Stimulated activated memory B cell treated with anti-CD40 and anti-IgM and Interleukin-4, amounts not matched to agents 10 μg/mL and 1 μg/mL and 100 μg/mL, for 72 hours (primary cell): ENCODE data around the gene C3.
"Not testable (repeated sequence)": the region's sequence is repeated elsewhere in the genome, so short reads cannot be mapped to it uniquely, and the experiment has no call there.

Experiments
- ATAC-seq: fragments of 150-1000 bp; cut with Tn5 transposase; 2 replicates; pipeline ENCODE4 v1.10.0; 2021
- H3K27ac Mint-ChIP-seq: one replicate; pipeline ENCODE4 v1.8.0; 2022; ENCODE audit warnings: mild to moderate bottlenecking, mixed read lengths
- H3K27me3 Mint-ChIP-seq: one replicate; pipeline ENCODE4 v1.8.0; 2022; ENCODE audit warnings: mixed read lengths
- H3K36me3 Mint-ChIP-seq: one replicate; pipeline ENCODE4 v1.8.0; 2022; ENCODE audit warnings: mixed read lengths
- H3K4me1 Mint-ChIP-seq: one replicate; pipeline ENCODE4 v1.8.0; 2022; ENCODE audit warnings: mixed read lengths
- H3K4me3 Mint-ChIP-seq: one replicate; pipeline ENCODE4 v1.8.0; 2022; ENCODE audit warnings: mild to moderate bottlenecking, moderate library complexity, mixed read lengths
- H3K9me3 Mint-ChIP-seq: one replicate; pipeline ENCODE4 v1.8.0; 2022; ENCODE audit warnings: mixed read lengths

C3 gene

DNA sequence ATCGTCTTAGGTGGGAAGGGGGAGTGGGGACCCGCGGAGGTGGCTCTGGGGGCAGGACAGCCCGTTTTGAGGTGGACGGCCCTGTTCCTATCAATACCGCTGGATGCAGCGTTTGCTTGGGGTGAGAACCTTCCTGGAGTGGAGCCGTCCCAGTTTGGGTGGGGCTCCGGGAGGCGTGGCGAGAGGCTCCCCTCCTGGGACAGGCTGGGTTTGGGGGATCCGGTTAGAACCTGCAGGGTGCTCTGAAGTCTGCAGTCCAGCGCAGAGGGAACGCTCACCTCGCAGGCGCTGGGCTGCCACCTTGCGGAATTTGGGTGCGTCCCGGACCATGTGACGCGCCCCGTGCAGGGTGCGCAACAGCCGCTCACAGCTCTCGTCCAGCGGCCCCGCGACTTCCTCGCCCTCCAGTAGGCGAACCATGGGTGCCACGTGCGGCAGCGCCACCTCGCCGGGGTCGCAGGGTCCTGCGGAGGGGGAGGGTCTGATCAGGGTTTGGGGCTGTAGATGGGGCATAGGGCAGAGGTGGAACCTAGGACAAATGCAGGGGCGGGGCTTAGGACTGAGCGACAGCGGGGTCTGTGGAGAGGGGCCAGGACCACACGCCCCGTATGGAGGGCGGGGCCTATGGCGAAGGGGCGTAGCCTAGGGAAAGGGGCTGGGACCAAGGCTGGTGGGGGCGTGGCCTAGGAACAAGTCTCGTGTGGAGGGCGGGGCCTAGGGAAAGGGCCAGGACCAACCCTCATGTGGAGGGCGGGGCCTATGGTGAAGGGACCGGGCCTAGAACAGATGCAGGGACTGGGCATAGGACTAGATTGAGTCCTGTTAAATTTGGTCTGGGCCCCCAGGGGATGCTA, 33.0 kb upstream of the C3 start:
- ATAC-seq: peak; percentile 94
- H3K27me3 Mint-ChIP-seq: no peaks in the 10 kb centered on the region
- H3K4me1 Mint-ChIP-seq: peaks cover 40% of the 10 kb centered on the region
- no peaks in the 10 kb centered on the region for H3K9me3 Mint-ChIP-seq
- H3K4me3 Mint-ChIP-seq: peak overlapping the region; percentile 95
- H3K36me3 Mint-ChIP-seq: peaks cover 53% of the 10 kb centered on the region
- peak overlapping the region; percentile 96 for H3K27ac Mint-ChIP-seq

DNA sequence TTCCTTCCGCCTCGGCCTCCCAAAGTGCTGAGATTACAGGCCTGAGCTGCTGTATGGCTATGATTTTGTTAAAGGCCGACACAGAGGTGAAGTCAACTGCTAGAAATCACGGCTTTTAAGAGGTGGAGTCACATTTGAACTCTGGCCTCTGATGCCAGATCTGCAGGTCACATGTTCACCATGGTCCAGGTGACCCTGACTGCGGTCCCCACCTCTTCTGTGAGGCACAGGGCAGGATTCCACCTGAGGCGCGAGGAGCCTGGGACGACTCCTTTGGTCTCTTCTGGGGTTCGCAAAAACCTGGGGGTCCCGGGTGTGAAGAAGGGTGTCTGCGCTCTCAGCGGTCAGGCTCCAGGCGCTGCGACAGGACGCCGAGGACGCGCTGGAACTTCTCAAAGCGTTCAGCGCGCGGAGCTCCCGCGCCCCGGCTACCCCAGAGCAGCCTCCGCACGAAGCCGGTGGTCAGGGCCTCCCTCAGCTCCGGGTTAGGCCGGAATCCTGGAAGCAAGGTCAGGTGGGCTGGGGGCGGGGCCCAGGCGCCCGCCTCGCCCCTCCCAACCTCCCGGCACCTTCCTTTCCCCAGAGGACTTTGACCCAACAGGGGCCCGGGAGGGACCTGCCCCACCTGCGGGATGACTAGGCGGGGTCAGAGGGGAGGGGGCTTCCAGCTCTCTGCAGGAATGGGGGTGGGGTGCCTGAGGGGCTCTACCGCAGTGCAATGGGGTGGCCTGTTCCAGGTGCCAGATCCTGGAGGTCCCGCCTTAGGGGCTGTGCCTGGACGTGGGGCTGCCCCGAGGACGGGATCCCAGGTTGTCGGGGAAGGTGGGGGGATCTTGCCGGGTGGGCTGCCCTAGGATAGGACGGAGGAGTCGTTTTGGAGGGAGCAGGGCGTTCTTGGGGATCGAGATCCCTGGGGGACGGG, 32.1 kb upstream of the C3 start:
- Mint-ChIP-seq H3K4me1 (peaks cover 33% of the 10 kb centered on the region), H3K9me3 (no peaks in the 10 kb centered on the region), H3K4me3 (peak overlapping the region; percentile 95), H3K27ac (peak overlapping the region; percentile 96), H3K27me3 (no peaks in the 10 kb centered on the region), H3K36me3 (peaks cover 54% of the 10 kb centered on the region)
- ATAC-seq: no peak

DNA sequence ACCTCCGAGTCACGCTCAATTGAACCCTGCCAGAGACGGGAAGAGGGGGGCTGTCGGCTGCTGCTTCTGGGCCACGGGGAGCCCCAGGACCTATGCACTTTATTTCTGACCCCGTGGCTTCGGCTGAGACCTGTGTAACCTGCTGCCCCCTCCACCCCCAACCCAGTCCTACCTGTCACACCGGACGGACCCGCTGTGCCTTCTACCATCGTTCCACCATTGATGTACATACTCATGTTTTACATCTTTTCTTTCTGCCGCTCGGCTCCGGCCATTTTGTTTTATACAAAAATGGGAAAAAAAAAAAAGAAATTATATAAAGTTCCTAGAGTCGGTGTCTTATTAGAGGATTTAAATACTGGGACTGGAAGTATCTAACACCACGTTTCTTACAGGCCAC, 30.7 kb upstream of the C3 start:
- no peak overlapping the region for H3K27ac Mint-ChIP-seq
- H3K27me3 Mint-ChIP-seq: no peaks in the 10 kb centered on the region
- no peaks in the 10 kb centered on the region for H3K9me3 Mint-ChIP-seq
- H3K4me3 Mint-ChIP-seq: no peak overlapping the region
- ATAC-seq: no peak
- peaks cover 62% of the 10 kb centered on the region for H3K36me3 Mint-ChIP-seq
- H3K4me1 Mint-ChIP-seq: peaks cover 24% of the 10 kb centered on the region

DNA sequence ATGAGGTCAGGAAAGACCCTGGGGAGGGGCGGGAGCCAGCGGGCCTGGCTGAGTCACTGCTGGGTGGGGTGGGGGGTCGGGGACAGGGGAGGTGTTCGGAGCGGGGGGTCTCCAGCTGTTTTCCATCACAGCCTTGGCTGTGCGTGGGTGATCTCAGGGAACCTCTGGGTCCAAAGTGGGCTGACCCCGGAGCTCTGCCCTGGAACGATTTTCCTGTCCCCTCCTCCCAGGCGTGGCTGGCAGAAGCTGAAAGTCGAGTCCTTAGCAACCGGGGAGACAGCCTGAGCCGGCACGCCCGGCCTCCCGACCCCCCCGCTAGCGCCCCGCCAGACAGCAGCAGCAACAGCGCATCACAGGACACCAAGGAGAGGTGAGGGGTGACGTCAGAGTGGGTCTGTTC, 29.6 kb upstream of the C3 start:
- no peak for ATAC-seq
- no peak overlapping the region for H3K4me3 Mint-ChIP-seq
- H3K27me3 Mint-ChIP-seq: no peaks in the 10 kb centered on the region
- peaks cover 29% of the 10 kb centered on the region for H3K4me1 Mint-ChIP-seq
- H3K9me3 Mint-ChIP-seq: no peaks in the 10 kb centered on the region
- H3K36me3 Mint-ChIP-seq: peaks cover 73% of the 10 kb centered on the region
- H3K27ac Mint-ChIP-seq: peak overlapping the region; percentile 17

DNA sequence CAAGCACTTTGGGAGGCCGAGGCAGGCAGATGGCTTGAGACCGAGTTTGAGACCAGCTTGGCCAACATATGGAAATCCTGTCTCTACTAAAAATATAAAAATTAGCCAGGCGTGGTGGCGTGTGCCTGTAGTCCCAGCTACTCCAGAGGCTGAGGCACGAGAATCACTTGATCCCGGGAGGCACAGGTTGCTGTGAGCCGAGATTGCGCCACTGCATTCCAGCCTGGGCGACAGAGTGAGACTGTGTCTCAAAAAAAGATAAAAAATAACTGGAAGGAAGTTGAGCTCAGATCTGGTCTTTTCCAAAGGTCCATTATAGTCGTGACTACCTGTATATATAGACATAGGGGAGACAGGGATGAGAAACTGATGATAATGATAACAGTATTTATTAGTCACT, 28.1 kb upstream of the C3 start:
- not testable (repeated sequence) for ATAC-seq, H3K27ac Mint-ChIP-seq, H3K9me3 Mint-ChIP-seq, H3K27me3 Mint-ChIP-seq, H3K4me3 Mint-ChIP-seq
- Mint-ChIP-seq H3K4me1 (peaks cover 24% of the 10 kb centered on the region), H3K36me3 (peaks cover 74% of the 10 kb centered on the region)

DNA sequence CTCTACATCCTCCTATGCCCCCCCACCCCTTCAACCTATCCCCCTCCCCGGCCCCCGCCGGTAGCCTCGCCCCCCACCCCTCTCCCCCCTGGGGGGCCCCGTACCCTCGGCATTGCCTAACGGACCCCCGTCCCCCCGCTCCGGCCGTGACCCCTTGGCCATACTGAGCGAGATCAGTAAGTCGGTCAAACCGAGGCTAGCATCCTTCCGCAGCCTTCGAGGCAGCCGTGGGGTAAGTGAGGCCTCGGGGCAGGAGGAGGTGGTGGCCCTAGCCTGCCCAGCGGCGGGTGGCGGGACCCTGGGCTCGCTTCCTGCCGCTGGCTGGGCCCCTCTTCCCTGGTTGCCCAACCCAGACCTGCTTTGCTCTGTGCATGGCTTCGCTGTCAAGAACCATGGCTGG, 25.5 kb upstream of the C3 start:
- no peak overlapping the region for H3K4me3 Mint-ChIP-seq
- H3K36me3 Mint-ChIP-seq: peaks cover 75% of the 10 kb centered on the region

DNA sequence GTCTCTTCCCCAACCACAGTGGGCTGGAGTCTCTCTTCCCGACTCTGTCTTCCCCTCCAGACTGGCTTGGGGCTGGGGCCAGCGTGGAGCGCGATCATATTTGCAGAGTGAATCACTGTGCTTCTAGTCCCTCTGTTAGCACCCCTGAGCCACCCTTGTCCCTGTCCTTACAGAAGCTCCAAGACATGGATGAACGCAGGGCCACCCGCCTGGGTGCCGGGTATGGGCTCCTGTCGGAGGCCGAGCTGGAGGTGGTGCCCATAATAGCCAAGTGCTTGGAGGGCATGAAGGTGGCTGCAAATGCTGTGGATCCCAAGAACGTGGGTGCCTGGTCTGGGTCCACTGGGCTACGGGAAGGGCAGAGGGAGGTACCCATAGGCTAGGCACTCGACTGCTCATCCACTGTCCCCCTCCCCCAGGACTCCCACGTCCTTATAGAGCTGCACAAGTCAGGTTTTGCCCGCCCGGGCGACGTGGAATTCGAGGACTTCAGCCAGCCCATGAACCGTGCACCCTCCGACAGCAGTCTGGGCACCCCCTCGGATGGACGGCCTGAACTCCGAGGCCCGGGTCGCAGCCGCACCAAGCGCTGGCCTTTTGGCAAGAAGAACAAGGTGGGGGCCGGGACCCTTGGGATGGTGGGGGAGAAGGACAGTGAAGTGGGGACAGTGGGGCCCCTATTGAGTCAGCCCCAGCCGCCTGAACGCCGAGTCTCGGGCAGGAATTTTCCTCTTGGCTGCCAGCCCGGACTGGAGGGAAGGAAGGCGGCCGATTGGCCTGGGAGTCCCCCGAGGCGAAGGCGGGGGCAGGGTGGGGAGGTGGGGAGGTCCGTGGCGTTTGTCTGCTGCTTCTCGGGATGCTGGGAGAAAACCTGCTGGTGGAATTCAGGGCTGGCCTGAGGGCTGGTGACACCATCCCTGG, 24.2 kb upstream of the C3 start:
- Mint-ChIP-seq H3K27ac (peak overlapping the region; percentile 56), H3K9me3 (no peaks in the 10 kb centered on the region), H3K4me1 (peaks cover 21% of the 10 kb centered on the region), H3K4me3 (no peak overlapping the region), H3K27me3 (no peaks in the 10 kb centered on the region), H3K36me3 (peaks cover 63% of the 10 kb centered on the region)
- no peak for ATAC-seq

More for the DNA sequence above, 25.5 kb upstream of the C3 start:
- Mint-ChIP-seq H3K27ac (no peak overlapping the region), H3K27me3 (no peaks in the 10 kb centered on the region), H3K4me1 (peaks cover 19% of the 10 kb centered on the region), H3K9me3 (no peaks in the 10 kb centered on the region)
- ATAC-seq: no peak

DNA sequence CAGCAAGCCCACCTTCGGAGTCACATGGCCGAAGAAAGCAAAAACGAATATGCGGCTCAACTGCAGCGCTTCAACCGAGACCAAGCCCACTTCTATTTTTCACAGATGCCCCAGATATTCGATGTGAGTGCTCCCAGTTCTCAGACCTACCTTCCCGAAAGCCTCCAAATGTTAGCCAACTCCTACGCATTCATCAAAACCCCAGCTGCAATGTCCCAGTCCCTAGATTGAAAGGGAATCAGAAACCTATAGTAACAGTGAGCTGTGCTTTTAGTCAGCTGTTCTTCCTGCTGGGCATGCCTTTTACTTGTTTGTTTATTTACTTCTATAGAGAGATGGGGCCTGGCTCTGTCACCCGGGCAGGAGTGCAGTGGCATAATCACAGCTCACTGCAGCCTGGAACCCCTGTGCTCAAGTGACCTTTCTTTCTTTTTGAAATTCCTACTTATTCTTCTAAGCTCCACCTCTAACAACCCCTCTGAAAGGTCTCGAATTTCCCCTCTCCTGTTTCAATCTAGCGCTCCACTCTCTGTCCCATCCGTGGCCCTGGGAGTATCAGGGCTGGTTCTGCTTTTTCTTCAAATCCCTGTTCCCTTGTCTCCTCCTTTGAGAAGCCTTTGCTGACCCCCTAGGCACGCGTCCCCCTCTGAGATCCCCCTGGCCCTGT, 23.4 kb upstream of the C3 start:
- H3K27ac Mint-ChIP-seq: peak overlapping the region; percentile 56
- peaks cover 58% of the 10 kb centered on the region for H3K36me3 Mint-ChIP-seq
- H3K9me3 Mint-ChIP-seq: no peaks in the 10 kb centered on the region
- H3K4me1 Mint-ChIP-seq: peaks cover 27% of the 10 kb centered on the region
- H3K27me3 Mint-ChIP-seq: no peaks in the 10 kb centered on the region
- ATAC-seq: no peak
- no peak overlapping the region for H3K4me3 Mint-ChIP-seq

DNA sequence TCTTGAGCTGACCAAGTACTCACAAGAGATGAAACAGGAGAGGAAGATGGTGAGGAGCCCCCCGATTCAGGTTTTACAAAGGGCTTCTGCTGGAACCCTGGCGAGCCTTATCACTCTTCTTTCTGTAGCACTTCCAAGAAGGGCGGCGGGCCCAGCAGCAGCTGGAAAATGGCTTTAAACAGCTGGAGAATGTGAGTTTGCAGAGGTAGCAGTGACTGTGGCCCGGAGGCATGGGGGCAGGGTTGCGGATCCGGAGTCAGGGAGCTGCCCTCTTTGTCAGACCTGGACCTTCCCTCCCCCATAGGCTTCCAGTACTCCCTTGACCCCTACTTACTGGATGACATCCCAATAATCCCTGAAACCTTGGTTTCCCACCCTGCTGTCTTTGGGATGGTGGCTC, 22.6 kb upstream of the C3 start:
- no peak for ATAC-seq
- H3K36me3 Mint-ChIP-seq: peaks cover 54% of the 10 kb centered on the region
- no peak overlapping the region for H3K4me3 Mint-ChIP-seq
- no peak overlapping the region for H3K27ac Mint-ChIP-seq
- no peaks in the 10 kb centered on the region for H3K27me3 Mint-ChIP-seq
- H3K9me3 Mint-ChIP-seq: no peaks in the 10 kb centered on the region
- H3K4me1 Mint-ChIP-seq: peaks cover 35% of the 10 kb centered on the region

DNA sequence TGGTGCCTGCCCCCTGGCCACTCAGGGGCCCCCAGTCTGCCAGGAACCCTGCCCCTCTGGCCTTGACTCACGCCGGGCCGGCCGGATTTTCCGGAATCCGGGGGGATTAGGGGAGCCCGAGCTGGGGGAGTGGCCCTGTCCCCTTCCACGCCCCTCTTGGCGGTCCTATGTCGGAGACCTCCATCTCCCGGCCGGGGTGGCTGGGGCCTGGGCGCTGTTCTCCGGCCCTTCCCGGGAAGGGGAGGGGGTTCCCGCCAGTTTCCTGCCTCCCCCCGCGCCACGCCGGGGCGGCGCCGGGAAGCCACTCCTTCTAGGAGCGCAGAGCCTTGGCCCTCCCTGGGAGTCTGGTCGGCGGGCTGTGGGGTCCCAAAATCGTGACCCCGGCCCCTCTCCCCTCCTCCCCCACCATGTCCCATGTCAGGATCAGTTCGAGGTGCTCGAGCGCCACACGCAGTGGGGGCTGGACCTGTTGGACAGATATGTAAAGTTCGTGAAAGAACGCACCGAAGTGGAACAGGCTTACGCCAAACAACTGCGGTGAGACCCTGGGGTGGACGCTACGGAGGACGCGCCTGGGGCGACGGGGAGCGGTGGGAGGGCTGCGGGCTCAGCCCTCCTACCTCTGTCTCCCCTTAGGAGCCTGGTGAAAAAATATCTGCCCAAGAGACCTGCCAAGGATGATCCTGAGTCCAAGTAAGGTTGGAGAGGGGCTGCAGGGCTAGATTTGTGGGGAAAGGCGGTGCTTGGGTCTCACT, 20.3 kb upstream of the C3 start:
- Mint-ChIP-seq H3K27ac (peak overlapping the region; percentile 91), H3K36me3 (peaks cover 38% of the 10 kb centered on the region), H3K4me3 (peak overlapping the region; percentile 89), H3K4me1 (peaks cover 50% of the 10 kb centered on the region), H3K27me3 (no peaks in the 10 kb centered on the region), H3K9me3 (no peaks in the 10 kb centered on the region)
- ATAC-seq: peak; percentile 3

DNA sequence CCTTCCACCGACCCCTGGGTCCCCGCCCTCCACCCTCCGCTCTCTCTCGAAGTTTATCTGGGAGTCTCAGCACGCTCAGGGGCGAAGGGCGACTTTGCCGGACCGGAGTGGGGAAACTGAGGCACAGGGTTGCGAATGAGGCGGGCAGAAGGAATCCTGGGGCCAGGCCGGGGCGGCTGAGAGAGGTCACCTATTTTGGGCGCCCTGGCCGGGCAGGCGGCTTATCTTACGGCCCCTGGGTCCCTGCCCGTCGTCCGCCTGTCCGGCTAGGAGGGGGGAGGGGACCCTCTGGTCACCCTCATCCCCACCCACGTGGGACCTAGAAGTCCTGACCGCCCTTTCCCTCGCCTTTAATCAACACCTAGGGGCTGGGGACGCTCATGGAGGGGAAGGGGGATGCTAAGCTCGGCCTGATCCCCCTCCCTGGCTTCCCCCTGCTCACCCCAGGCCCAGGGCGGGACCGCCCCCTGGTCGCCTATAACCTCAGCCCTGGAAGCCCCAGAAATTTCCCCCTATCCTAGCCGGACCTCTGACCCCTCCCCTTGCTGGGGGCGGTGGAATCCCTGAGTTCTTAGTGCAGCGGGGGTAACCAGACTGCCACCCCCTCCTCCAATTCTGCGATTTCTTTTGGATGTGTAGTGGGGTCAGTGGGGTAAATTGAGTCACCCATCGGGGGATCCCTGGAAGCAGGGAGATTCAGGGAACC, 19.6 kb upstream of the C3 start:
- H3K27me3 Mint-ChIP-seq: no peaks in the 10 kb centered on the region
- H3K36me3 Mint-ChIP-seq: peaks cover 31% of the 10 kb centered on the region
- H3K9me3 Mint-ChIP-seq: no peaks in the 10 kb centered on the region
- peak overlapping the region; percentile 89 for H3K4me3 Mint-ChIP-seq
- peak overlapping the region; percentile 91 for H3K27ac Mint-ChIP-seq
- H3K4me1 Mint-ChIP-seq: peaks cover 49% of the 10 kb centered on the region
- ATAC-seq: no peak

DNA sequence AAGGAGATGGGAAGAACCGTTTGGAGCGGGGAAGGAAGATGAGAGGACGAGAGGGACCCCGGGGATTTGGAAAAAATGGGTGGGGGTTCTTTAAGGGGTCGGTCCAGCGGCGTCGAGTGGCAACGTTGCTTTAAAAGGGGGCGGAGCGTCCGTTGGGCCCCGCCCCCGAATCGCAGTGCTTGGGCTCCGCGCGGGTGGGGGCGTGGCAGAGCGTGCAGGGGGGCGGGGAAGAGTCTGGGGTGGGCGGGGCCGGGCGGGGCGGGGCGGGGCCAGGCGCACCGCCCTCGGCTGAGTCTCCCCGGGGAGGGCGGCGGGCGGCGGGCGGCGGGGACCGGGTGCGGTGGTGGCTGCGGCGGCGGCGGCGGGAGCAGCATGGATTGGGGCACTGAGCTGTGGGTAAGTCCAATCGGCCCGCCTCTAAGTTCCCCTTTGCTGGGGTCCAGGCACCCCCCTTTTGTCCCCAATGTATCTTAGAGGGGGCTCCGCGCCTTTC, 19.0 kb upstream of the C3 start, which contains the start of gene TRIP10:
Gene TRIP10, plus strand, starts transcription at position 291 of the 493 bp plus-strand sequence. Its CDS starts 82 bp downstream, at position 373.
- H3K4me3 Mint-ChIP-seq: peak within 1 kb of the TSS; percentile 92
- peaks cover 30% of the 10 kb centered on the region for H3K36me3 Mint-ChIP-seq
- no peaks in the 10 kb centered on the region for H3K27me3 Mint-ChIP-seq
- no peaks in the 10 kb centered on the region for H3K9me3 Mint-ChIP-seq
- H3K4me1 Mint-ChIP-seq: peaks cover 51% of the 10 kb centered on the region
- ATAC-seq: peak; percentile 10
- H3K27ac Mint-ChIP-seq: peak within 1 kb of the TSS; percentile 91

DNA sequence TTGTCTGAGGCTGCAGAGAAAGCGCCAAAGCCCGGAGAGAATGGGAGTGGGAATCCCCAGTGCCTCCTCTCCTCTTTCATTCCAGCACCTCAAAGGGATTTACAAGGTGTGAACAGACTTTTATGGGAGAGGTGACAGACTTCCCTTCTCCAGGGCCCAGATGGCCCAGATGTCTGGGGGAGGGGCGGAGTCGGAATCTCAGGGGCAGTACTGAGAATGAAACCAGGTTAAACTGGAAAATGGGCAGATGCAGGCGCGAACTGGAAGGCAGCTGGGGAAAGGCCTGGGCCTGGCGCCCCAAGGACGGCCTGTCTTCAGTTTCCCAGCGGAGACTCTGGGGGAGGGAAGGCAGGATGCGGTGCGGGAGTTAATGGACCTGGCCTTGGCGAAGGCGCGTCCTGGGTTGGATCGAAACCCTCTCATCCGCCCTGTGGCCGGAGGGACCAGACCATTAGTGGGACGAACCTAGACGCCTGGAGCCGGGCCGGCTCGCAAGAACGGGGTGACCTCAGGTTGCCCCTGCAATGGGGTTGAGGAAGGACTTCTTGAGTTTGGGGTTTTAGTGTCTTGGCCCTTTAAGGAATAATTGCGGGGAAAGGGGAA, 18.4 kb upstream of the C3 start:
- no peak for ATAC-seq
- H3K9me3 Mint-ChIP-seq: no peaks in the 10 kb centered on the region
- peaks cover 30% of the 10 kb centered on the region for H3K36me3 Mint-ChIP-seq
- peaks cover 49% of the 10 kb centered on the region for H3K4me1 Mint-ChIP-seq
- H3K27me3 Mint-ChIP-seq: no peaks in the 10 kb centered on the region
- peak overlapping the region; percentile 92 for H3K4me3 Mint-ChIP-seq
- H3K27ac Mint-ChIP-seq: peak overlapping the region; percentile 91
